GM13977 (cell line): Measurements from ENCODE around the gene PRRG2.
A peak's percentile ranks its signal among the peaks of the same experiment; 100 is the strongest.

ENCODE experiments used
- DNase-seq: peaks from one replicate; pipeline ENCODE4 v3.0.0; 2012; ENCODE audit warnings: low spot score
- in situ Hi-C: fragments of 300-500 bp; cut with MboI; formaldehyde crosslinking; loops from one replicate; pipeline ENCODE4 v1.12.0; 2022; ENCODE audit warnings: low sequenced_read_pairs, low pct_unique_long_range_greater_than_20kb, mixed read lengths, inconsistent platforms; ENCODE audit not compliant: unreplicated experiment
- TF ChIP-seq, protein P1 (sequence below): IDR thresholded peaks from 2 replicates; pipeline ENCODE4 v1.5.1; 2012; ENCODE audit warnings: mild to moderate bottlenecking, control low read depth; ENCODE audit not compliant: insufficient read depth; ENCODE audit errors: extremely low read depth, missing control alignments

PRRG2 gene

DNA sequence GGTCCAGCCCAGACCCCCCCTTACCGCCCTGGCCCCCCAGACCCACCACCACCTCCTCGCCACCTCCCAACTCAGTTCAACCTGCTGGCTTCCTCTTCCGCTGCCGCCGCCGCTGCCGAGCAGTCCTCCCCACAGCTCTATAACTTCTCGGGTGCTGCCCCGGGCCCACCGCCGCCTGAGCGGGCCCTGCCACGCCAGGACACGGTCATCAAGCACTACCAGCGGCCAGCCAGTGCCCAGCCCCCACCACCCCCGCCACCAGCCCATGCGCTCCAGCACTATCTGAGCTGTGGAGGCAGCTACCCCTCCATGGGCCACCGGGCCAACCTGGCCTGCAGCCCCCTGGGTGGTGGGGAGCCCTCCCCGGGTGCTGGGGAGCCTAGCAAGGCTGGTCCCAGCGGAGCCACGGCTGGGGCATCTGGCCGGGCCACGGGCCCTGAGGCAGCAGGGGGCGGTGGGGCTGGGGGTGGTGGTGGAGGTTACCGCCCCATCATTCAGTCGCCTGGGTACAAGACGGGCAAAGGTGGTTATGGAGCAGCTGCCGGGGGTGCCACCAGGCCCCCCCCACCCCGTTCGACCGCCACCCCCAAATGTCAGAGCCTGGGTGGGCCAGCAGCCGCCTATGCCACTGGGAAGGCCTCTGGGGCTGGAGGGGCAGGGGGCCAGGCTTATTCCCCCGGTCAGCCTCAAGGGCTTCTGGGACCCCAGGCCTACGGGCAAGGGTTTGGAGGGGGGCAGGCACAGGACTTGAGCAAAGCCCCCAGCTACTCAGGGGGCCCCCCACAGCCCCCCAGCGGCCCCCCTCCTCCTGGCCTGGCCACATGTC is 14.1 kb downstream of the PRRG2 start:
- TF ChIP-seq, protein P1, sequence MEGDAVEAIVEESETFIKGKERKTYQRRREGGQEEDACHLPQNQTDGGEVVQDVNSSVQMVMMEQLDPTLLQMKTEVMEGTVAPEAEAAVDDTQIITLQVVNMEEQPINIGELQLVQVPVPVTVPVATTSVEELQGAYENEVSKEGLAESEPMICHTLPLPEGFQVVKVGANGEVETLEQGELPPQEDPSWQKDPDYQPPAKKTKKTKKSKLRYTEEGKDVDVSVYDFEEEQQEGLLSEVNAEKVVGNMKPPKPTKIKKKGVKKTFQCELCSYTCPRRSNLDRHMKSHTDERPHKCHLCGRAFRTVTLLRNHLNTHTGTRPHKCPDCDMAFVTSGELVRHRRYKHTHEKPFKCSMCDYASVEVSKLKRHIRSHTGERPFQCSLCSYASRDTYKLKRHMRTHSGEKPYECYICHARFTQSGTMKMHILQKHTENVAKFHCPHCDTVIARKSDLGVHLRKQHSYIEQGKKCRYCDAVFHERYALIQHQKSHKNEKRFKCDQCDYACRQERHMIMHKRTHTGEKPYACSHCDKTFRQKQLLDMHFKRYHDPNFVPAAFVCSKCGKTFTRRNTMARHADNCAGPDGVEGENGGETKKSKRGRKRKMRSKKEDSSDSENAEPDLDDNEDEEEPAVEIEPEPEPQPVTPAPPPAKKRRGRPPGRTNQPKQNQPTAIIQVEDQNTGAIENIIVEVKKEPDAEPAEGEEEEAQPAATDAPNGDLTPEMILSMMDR, result no peak
- in situ Hi-C loops, result no loop called here
- DNase-seq, result no peak

DNA sequence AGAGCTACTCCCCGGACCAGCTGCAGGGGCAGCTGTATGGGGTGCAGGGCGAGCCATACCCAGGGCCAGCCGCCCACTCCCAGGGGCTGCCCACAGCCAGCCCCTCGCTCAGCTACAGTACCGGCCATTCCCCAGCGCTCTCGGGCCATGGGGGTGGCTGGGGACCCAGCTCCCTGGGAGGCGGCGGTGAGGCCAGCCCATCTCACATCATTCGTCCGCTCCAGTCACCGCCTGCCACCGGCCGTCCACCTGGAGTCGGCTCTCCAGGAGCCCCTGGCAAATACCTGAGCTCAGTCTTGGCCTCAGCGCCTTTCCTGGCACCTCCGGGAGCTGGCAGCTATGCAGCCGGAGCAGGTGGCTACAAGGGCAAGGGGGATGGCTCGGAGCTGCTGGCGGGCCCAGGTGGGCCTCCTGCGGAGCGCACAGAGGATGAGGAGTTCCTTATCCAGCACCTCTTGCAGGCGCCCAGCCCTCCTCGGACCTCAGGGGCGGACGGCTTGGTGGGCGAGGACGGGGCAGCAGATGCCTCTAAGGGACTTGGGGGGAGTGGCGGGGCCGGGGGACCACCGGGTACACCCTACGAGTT is 14.8 kb downstream of the PRRG2 start:
- in situ Hi-C loops, result no loop called here
- TF ChIP-seq, protein P1, result no peak
- DNase-seq, result no peak

DNA sequence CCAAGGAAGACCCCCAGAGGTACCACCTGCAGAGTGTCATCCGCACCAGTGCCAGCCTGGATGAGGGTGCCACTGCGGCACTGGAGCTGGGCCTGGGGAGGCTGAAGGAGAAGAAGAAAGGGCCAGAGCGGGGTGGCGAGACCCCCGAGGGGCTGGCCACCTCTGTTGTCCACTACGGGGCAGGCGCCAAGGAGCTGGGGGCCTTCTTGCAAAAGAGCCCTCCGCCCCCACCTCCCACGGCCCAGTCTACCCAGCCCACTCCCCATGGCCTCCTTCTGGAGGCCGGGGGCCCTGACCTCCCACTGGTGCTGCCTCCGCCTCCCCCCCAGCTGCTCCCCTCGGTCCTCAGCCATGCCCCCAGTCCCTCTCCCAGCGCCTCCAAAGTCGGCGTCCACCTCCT is 15.3 kb downstream of the PRRG2 start:
- TF ChIP-seq, protein P1, result no peak
- in situ Hi-C loops, result no loop called here
- DNase-seq, result no peak

DNA sequence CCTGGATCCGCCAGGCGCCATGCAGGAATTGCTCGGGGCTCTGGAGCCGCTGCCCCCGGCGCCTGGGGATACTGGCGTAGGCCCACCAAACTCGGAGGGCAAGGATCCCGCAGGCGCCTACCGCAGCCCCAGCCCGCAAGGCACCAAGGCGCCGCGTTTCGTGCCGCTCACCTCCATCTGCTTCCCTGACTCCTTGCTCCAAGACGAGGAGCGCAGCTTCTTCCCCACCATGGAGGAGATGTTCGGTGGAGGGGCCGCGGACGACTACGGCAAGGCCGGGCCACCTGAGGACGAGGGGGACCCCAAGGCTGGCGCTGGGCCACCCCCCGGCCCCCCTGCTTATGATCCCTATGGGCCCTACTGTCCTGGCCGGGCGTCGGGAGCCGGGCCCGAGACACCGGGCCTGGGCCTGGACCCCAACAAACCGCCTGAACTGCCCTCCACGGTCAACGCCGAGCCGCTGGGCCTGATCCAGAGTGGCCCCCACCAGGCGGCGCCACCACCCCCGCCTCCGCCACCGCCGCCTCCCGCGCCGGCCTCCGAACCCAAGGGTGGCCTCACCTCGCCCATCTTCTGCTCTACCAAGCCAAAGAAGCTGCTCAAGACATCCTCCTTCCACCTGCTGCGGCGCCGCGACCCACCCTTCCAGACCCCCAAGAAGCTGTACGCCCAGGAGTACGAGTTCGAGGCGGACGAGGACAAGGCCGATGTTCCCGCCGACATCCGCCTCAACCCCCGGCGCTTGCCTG is 16.0 kb downstream of the PRRG2 start:
- peak; percentile 24 for DNase-seq
- in situ Hi-C loops, result no loop called here
- TF ChIP-seq, protein P1, result no peak

DNA sequence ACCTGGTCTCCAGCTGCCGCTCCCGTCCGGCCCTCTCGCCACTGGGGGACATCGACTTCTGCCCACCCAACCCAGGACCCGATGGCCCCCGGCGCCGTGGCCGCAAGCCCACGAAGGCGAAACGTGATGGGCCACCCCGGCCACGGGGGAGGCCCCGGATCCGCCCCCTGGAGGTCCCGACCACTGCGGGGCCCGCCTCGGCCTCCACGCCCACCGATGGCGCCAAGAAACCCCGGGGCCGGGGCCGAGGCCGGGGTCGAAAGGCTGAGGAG is 16.5 kb downstream of the PRRG2 start:
- in situ Hi-C loops, result no loop called here
- DNase-seq, result no peak

More for the DNA sequence above, 16.5 kb downstream of the PRRG2 start:
- TF ChIP-seq, protein P1, result no peak
